HEK293T (cell line): ENCODE measurements around the gene GSTA3.

Experiments used
- BHLHE40 ChIP-seq: fragments of 450-650 bp; IDR thresholded peaks from 2 replicates; pipeline ENCODE4 v1.6.1; 2016; ENCODE audit warnings: mild to moderate bottlenecking, moderate library complexity, borderline replicate concordance
- FOXM1 ChIP-seq: fragments of 450-650 bp; IDR thresholded peaks from 2 replicates; pipeline ENCODE4 v1.6.1; 2017; ENCODE audit warnings: mild to moderate bottlenecking, borderline replicate concordance
- SP1 ChIP-seq: fragments of 450-650 bp; IDR thresholded peaks from 2 replicates; pipeline ENCODE4 v1.6.1; 2017
- SUZ12 ChIP-seq: fragments of 450-650 bp; IDR thresholded peaks from 2 replicates; pipeline ENCODE4 v1.6.1; 2016; ENCODE audit warnings: mild to moderate bottlenecking

DNA sequence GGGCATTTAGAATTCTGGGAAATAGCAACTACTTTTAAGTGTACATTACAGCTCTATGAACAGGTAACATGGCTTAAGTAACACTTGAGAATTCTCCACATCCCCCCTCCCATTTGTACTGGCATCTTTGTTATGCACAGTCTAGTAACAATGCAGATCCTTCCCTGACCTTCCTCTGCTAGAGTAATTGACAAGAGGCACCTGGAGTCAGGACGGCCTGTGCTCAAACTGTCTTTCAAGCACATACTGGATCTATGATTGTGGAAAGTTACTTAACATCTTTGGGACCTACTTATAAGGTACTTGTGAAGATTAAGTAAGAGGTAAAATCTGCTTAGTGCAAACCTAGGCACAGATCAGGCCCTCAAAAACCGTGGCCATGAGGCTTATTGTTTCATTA is 21.9 kb upstream of the GSTA3 start:
- no peak for TF ChIP-seq SP1
- TF ChIP-seq FOXM1 = no peak
- TF ChIP-seq SUZ12 = no peak
- no peak for TF ChIP-seq BHLHE40
